Measurements from ENCODE around the gene FEZ2.

- TF ChIP-seq POLR2A (IDR thresholded peaks at IDR 0.05) (no peak), CTCF (IDR thresholded peaks at IDR 0.05) (no peak), POLR2AphosphoS5 (IDR thresholded peaks at IDR 0.05) (no peak)
Observed at GRCh38 chr2:36605273-36605672, 7.3 kb upstream of the FEZ2 start.
